T-helper 1 cell (primary cell): Measurements from ENCODE around the gene COQ6.
"Not testable (repeated sequence)": the region's sequence is repeated elsewhere in the genome, so short reads cannot be mapped to it uniquely, and the experiment has no call there.

Experiments used
- DNase-seq, 5 donors: peaks; one replicate each; pipeline ENCODE4 v3.0.0-alpha.2; 2012 to 2020

Gene COQ6

GRCh38 chr14:73988656-73989055 lies 38.6 kb downstream of the COQ6 start:
- DNase-seq: not testable (repeated sequence)

- no peak for DNase-seq
Measured at GRCh38 chr14:73991092-73991491, 41.0 kb downstream of the COQ6 start.

- DNase-seq: not testable (repeated sequence)
Measured at GRCh38 chr14:73994926-73995325, 44.8 kb downstream of the COQ6 start.

- DNase-seq: no peak
Measured at GRCh38 chr14:73995977-73996378, 45.9 kb downstream of the COQ6 start.

- no peak for DNase-seq
Measured at GRCh38 chr14:73996731-73997107, 46.6 kb downstream of the COQ6 start.

- DNase-seq: no peak
Measured at GRCh38 chr14:73997108-73997943, 47.2 kb downstream of the COQ6 start.

- DNase-seq: no peak
Measured at GRCh38 chr14:73997944-73998447, 47.9 kb downstream of the COQ6 start.

- no peak for DNase-seq
Measured at GRCh38 chr14:73998726-73999125, 48.6 kb downstream of the COQ6 start.

- not testable (repeated sequence) for DNase-seq
Measured at GRCh38 chr14:74005664-74006063, 55.6 kb downstream of the COQ6 start.

- DNase-seq: no peak
Measured at GRCh38 chr14:74008843-74009499, 58.9 kb downstream of the COQ6 start.
